PFSK-1 (cell line): Measurements from ENCODE around the gene RFX2.

ENCODE experiments used
- FOXP2 ChIP-seq: optimal IDR thresholded peaks from 2 replicates; pipeline ENCODE3; 2011; ENCODE audit warnings: borderline replicate concordance, control low read depth, inconsistent platforms; ENCODE audit not compliant: insufficient read depth; ENCODE audit errors: extremely low read length, extremely low read depth
- POLR2AphosphoS5 ChIP-seq: IDR thresholded peaks from 2 replicates; pipeline ENCODE4 v1.6.1; 2012; ENCODE audit warnings: low read depth, mild to moderate bottlenecking, control low read depth, low read length, moderate library complexity
- TAF1 ChIP-seq: IDR thresholded peaks from 2 replicates; pipeline ENCODE4 v1.6.1; 2012; ENCODE audit warnings: low read length, control low read depth, borderline replicate concordance; ENCODE audit not compliant: insufficient read depth

DNA sequence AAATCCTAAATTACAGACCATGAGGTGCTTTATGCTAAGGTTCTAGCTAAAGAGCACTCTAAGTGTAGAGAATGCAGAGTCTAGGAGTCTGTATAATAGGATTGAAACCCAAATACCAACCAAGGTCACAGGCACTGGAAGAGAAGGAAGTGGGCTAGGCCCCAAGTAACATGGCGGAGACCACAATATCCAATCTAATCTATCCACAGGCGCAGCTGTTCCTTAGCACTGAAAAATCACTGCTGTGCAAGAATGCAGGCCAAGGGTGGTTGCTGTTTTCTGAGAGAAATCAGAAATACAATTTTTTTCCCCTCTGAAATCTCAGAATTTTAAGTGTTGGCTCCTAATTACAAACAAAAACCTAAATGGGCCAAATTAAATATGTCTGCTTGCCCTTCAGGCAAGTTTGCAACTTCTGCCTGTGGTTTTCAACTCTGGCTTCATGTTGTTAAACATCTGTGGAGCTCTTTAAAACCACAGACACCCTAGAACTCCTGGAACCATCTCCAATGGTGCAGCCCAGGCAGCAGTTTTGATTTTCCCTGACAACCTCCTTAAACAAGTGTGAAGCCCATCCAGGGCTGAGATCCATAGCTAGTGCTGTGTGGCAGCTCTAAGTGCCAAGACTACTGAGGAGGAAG, 138.5 kb downstream of the RFX2 start:
- TF ChIP-seq FOXP2 (no peak), TAF1 (no peak), POLR2AphosphoS5 (no peak)
